DMS114 treated with DMSO at 0.1 percent for 48 hours (cell line): ENCODE measurements around the gene R3HDML.
A peak's percentile ranks its signal among the peaks of the same experiment; 100 is the strongest.

ENCODE experiments used
- DNase-seq: peaks from one replicate; lab custom pipeline; 2025; ENCODE audit not compliant: unreplicated experiment; lab: John Stamatoyannopoulos, UW

The R3HDML gene

DNA sequence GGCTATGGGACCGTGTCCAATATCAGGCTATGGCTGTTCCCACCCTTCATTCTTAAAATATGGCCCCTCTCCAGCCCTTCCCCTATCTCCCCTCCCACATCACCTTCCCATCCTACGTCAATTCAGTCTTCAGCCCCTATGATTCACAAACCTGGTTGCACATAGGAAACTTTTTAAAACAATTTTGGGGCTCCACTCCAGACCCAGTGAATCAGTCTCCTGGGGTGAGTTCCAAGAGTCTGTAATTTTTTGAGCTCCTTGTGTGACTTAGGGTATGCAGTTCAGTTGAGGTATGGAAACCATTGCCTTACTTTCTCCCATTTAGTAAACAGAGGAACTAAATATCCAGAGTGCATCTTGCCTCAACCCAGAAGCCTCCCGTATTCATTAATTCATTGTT lies 24.2 kb downstream of the R3HDML start:
- no peak for DNase-seq

DNA sequence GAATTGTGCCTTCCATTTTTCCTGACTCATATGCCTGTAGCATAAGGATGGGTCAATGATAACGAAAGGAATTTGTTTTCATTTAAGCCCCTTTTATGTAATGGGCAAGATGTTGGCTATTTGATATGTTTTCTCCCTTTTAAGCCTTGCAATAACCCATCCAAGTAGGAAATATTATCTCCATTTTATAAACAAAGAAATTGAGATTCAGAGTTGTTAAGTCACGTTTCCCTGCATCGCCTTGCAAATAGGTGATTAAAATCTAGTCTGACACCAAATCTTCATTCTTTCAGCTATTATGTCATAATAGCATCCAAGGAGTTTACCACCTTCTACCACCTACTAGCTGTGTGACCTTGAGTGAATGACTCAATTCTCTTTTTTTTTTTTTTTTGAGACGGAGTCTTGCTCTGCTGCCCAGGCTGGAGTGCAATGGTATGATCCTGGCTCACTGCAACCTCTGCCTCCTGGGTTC lies 25.7 kb downstream of the R3HDML start:
- DNase-seq: no peak

DNA sequence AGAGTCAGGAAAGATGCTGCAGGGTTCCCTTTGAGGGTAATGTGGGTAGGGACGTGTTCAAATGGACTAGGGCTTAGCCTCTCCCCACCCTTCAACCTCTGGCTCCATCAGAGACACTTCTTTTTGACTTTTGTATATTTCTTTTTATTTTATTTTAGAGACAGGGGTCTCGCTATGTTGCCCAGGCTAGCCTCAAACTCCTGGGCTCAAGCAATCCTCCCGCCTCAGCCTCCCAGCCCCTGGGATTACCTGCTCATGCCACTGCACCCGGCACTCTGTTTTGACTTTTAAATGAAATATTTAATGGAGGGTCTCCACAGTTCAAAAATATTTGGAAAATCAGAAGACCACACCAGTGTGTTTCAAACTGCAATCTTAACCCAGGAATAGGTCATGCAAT lies 27.2 kb downstream of the R3HDML start:
- no peak for DNase-seq

DNA sequence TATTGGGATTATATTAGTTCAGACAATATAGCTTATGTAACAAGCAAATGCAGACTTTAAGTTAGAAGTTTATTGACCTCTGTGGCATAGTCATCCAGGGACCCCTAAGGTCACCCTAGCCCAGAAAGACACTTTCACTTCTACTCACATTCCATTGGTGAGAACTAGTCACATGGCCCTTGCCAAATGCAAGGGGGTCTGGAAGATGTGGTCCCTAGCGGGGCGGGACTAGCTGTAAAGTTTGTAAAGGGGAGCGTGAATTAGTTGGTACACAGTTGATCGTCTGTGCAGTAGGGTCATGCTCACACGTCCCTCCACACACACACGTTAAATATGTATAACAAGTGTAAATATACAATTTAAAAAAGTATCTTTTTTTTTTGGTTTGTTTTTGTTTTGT lies 27.9 kb downstream of the R3HDML start:
- DNase-seq: no peak

DNA sequence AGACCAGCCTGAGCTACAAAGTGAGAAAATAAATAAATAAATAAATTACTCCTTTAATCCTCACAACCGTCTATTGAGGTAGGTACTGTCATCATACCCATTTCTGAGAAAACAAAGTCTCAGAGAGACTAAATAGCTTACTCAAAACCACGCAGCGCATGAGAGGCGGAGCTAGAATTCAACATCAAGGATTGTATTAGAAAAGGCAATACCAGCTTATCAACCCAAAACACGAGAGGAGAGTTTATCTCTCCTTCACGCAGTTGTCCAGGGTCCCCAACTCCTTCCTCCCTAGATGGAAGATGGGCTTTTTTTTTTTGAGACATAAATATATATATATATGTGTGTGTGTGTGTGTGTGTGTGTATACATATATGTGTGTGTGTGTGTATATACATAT lies 30.9 kb downstream of the R3HDML start:
- no peak for DNase-seq

DNA sequence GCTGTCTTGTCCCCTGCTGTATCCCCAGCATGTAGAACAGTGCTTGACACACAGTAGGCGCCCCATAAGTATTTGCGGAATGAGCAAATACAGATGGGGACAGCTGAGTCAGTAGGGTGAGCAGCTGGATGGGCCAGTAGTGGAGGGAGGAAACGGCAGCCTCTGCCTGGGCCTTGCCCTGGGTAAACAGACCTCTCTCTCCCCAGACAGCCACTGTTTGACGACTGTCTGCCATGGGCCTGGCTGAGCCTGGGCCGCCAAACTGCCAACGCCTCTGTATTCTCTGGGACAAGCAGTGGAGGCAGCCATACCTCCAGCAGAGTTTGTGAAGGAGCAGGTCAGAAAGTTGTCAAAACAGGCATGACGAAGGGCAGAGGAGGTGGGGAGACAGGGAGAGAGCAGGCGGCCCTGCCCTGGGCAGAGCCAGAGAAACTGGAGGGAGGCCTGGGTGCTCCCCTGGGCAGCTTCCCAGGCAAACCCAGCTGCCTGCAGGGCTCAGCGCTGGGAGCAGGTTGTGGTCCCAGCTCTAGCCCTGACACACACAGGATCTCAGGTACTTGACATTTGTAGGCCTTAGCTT lies 33.9 kb downstream of the R3HDML start:
- DNase-seq: no peak

DNA sequence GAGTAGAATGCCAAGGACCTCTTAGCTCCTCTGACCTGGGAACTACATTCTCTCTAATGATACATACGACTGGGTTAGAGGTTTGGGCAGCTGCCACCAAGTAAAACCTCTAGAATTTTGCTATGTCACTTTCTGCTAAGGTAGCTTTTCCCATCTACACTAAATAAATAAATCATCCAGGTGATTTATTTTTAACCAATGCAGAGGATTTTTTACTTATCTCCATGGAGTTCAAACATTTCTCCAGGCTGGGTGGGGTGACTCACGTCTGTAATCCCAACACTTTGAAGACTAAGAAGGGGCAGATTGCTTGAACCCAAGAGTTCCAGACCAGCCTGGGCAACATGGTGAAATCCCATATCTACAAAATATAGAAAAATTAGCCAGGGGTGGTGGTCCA lies 45.8 kb downstream of the R3HDML start:
- no peak for DNase-seq

DNA sequence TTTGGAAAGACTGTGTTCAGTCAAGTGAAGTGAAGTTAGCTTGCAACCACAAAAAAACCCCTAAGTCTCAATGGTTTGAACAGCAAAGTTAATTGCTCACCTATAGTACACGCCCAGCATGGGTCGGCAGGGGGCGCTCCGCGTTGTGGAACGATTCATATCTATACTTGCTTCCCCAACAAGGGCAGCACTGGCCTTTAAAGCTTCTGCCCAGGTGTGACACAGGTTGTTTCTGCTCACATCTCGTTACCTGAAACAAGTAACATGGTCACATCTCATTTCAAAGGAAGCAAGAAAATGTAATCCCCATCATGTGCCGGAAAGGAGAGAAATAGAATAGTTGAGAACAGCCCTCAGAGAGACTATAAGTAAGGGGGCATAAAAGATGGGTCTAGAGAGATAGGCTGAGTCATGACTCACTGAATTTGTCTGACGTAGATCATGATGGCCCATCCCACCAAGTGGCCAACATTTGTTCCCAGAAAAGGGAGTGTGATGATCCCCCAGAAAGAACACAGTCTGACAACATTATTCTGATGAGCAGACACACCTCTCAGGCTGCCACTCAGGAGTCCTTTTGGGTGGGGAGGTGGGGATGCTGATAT lies 47.7 kb downstream of the R3HDML start:
- peak; percentile 33 for DNase-seq

DNA sequence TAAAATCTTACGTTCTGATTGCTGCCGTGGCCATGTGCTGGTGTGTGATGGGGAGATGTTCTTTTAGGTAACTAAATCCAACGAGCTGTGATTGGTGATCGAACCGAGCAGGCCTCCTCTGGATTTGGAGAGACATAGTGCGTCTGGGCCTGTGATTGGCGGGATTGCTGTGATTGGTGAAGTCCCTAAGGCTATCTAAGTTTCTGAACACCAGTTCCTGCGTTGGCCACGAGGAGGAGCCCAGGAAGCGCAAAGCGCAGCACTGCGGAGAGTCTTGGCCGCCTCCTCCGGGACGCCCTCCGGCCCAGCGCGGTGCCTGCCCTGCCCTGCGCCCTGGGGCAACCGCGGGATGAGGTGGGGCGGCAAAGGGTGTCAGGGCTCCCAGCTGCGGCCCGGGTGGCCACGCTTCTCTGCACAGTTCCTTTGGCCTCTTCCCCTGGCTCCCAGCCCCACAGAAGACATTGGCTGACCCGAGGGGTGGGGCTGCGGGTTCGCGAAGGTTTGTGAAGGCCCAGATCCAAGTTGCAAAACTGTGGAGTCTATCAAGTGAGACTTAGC lies 51.7 kb downstream of the R3HDML start:
- DNase-seq: peak; percentile 47

DNA sequence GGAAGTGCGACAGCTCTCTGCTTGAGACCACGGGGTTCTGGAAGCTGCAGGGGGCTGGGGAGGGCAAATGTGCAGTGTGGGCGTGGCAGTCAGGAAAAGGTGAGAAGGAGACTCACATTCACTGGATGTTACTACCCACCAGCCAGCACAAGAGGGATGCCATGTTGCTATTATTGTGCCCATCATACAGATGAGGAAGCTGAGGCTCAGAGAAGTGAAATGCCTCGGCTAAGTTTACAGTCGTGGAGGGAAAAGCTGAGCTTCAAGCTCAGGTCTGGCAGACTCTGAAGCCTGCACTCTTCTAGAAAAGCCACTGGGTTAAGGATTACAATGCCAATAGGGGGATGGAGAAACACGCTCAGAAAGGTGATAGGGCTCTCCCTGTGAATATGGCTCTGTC lies 53.0 kb downstream of the R3HDML start:
- DNase-seq: no peak

DNA sequence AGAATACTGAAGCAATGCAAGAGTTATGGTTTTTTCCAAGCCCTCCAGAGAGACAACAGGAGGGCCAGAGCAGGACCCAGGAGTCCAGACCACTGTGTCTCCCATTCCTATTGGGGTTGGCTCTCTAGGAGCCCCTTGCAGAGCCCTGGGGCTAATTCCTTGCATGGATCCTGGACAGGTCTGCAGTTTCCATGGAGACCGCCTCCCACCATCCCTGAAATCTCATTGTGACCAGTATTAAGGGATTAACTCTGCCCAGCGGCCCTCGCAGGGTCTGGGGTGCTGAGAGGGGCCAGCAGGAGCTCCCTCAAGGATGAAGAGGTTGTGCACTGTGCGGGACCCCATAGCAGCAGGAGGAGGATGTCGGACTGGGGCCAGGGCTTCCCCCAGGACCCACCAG lies 53.4 kb downstream of the R3HDML start:
- DNase-seq: no peak

DNA sequence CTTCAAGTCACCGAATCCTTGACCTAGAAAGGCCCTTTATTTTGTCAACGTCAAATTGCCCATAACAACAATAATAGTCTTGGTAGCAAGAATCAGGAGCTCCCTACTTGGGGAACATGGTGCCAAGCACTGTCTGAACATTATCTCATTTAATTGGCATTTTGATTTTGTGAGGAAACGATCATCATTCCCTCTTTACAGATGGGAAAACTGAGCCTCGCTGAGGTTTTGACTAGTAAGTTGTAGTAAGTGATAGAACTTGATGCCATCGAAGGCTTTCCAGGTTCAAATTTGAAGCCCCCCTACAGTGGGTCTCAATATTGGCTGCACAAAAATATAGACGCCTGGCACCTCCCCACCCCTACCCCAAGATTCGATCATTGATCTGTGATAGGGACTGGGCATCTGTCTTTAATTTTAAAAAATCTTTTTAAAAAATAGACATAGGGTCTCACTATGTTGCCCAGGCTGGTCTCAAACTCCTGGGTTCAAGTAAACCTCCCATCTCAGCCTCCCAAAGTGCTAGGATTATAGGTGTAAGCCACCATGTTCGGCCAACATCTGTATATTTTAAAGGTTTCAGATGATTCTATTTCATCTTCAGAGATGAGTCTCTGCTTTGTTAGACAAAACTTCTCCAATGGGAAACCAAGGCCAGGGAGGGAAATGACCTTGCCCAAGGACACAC lies 55.4 kb downstream of the R3HDML start:
- DNase-seq: no peak

DNA sequence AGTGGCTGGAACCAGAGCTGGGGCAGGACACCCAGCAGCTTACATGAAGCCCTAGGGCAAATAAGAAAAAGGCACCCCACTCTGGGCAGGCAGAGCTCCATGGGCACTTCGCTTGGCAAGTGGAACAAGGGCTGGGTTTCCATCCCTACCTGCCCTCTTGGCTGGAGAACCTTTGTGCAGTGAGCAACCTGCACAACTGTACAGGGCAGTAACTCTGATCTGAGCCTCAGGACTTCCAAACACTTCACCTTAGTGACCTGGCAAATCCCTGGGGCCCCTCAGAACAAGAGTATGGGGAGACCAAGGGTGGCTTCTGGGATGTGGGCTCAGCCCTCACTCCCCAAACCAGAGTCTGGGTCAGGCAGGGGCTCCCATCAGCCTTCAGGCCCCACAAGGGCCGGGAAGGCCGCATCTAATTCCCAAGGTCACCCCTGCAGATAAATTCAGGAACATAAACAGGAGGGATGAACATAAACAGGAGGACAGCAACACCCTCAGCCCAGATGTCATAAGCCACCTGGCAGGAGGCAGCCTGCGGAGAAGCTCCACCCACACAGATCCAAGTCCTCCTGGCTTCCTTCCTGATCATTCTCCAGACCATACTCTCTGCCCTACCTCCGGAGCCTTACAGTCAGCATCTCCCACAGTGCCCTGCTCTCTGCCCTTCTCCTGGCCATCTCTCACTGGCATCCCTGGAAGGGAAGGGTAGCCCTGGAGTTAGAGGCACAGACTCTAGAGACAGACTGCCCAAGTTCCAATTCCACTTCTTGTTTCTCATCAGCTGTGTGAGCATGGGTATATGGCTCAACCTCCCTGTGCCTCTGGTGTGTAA lies 56.1 kb downstream of the R3HDML start:
- DNase-seq: no peak

DNA sequence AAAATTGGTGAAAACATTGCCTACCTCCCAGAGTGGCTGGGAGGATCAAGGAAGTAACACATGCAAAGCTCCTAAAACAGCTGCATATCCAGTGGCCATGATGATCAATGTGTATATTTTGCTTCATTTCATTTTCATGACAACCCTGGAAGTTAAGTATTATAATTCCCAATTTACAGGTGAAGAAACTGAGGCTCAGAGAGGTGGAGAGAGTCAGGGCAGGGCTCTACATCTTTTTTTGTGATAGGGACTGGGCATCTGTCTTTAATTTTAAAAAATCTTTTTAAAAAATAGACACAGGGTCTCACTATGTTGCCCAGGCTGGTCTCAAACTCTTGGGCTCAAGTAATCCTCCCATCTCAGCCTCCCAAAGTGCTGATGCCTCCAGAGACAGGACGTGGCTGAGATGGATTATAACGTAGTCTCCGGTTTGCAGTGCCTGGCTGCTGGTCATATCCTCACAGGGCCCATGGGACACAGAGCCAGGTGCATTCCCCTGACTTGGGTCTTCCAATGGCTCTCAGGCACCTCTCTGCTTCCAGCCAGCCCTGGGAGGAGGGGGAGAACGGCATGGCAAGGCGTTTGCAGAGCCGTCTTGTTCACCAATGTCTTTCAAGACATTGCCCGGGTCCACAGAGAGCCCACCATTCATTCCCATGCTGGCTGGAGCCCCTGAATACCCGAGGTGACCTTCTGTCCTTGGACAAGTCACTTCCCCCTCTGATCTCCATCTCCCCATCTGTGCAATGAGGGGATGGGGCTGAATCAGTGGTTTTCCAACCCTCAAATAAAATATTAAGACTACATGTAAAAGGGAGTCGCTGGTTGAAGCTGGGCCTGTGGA lies 57.0 kb downstream of the R3HDML start:
- no peak for DNase-seq

DNA sequence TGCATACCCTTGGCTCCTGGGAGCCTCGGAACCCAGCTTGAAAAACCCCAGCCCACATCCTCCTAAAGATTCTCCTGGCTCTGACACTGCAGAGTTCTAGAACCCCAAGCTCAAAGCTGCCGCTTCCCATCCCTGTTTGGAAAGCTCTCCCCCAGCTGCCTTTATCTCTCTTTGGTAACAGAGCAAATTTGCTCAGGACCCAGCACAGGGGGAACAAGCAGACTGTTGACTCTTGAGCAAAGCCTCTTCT lies 57.5 kb downstream of the R3HDML start:
- no peak for DNase-seq

DNA sequence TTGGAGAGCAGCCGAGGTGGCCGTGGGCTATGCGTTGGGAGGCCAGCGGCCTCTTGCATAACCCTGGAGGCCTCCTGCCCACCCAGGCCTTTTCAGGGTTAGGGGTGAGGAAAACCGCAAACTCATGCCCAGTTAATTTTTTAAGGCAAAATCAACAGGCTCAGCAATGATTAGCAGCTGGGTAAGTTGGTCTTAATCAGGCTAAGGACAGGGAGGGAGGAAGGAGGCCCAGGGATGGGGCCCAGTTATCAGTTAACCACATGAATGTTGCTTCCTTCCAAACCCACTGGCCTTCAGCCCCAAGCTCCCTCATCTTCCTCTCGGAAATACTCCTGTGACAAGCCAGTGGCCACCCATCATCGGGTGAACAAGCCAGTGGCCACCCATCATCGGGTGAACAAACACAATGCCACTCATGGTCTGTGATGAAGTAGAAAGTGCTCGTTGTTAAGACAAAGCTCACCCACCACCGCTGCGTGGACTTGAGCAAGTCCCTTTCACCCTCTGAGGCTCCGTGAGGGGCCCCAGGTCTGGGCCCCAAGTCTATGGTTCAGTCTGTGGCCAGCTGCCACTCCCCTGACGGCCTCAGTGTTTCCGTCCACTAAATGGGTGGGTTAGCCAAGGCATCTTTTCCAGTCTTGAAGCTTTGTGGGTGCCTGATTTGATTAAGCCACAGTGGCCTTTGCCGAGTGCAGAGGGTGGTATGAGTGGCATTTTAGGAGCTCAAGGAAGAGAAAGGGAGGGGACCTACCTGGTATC lies 58.0 kb downstream of the R3HDML start:
- DNase-seq: no peak

DNA sequence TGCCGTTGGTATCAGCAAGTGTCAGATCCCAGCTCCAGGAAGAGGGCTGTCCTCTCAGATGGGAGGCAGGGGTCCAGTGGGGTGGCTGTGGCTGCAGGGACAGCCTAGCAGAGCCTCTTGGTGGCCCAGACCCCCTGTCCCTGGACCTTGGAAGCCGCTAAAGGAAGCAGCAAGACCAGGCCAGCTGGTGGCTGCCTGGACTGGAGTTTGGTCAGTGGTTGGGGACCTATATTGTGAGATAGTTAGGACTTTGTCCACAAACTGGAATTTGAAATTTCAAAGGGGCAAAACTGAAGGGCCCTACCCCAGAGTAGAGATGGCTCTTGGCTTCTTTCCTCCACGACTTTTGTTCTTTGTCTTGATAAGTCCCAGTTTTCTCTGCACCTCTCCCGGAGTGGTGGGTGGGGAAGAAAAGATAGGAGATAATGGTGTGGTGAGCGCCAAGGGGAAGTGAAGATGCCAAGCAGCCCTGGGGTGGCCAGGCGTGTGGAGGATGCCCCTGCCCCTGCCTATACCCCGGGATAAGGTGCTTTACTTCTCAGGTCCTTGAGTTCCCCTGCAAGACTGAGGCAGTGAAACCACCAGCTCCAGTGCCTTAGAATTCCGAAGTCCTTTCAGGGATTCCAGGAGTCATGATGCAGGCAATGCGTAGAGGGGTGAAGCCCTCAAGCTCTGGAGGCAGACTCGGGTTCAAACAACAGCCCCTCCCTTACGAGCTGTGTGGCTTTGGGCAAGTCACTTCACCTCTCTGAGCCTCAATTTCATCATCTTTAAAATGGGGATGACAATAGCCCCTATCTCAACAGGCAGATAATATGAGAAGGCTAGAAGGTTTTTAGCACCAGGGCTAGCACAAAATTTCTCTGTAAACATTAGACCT lies 58.9 kb downstream of the R3HDML start:
- no peak for DNase-seq

DNA sequence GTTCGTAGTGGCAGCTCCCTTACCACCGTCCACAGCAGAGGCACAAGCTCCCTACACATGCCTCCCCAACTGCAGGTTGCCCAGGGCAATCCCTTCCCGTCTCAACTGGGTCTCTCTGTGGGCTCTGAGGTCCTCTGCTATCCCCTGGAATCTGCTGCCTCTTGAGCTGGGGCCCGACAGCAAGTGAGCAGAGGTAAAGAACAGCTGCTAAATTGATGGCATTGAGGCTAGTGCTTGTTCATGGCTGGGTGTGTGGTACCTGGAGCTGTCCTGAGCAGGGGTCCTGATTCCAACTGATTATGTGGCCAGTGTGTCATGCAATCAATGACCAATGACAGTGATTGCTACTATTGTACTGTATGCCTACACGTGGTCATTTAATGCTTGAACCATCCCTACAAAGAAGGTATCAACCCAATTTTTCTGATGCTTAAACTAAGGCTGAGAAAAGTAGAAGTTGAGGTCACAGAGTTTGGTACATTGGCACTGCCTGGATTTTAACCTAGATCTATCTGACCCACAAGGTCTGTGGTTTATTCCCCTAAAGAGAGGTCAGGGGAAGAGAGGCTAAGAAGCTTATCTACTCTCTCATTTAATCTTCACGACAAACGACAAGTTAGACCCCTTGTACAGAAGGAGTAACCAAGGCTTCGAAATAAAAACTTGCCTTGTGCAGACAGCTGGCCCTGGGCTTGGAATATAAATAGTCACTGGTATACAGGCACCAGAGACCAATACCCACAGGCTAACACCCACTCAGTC lies 59.7 kb downstream of the R3HDML start:
- no peak for DNase-seq
